Muscle of leg (tissue), 16 donors: Measurements from ENCODE around the gene SDF2L1. TPM values are rescaled to one million over a fixed set of nuclear protein-coding genes. Genes with fewer than 3 reads are reported as not detected.
"Not testable (repeated sequence)": the region's sequence is repeated elsewhere in the genome, so short reads cannot be mapped to it uniquely, and the experiment has no call there.

Source experiments
- DNase-seq: peaks from one replicate; pipeline ENCODE4 v3.0.0; 2013
- H3K27ac ChIP-seq: one replicate; pipeline ENCODE4 v1.5.1; 2013; ENCODE audit warnings: mild to moderate bottlenecking, low read length, control low read depth
- H3K27me3 ChIP-seq: one replicate; pipeline ENCODE4 v1.6.1; 2013; ENCODE audit warnings: low read length; ENCODE audit not compliant: control insufficient read depth, insufficient read depth
- H3K36me3 ChIP-seq: one replicate; pipeline ENCODE4 v1.6.1; 2013; ENCODE audit warnings: low read length; ENCODE audit not compliant: control insufficient read depth, insufficient read depth
- H3K4me1 ChIP-seq: one replicate; pipeline ENCODE4 v1.6.1; 2013; ENCODE audit warnings: low read length; ENCODE audit not compliant: control insufficient read depth, insufficient read depth
- H3K4me3 ChIP-seq: one replicate; pipeline ENCODE4 v1.5.1; 2013; ENCODE audit warnings: low read length, control low read depth
- H3K9me3 ChIP-seq: replicated peaks from 2 replicates; pipeline ENCODE4 v1.6.1; 2013; ENCODE audit warnings: low read depth, low read length; ENCODE audit not compliant: control insufficient read depth
- WGBS: methylation state at CpG from one replicate; pipeline ENCODE4 v1.1.5; 2013; ENCODE audit warnings: missing lambda C conversion rate; ENCODE audit not compliant: insufficient coverage; 5-methylcytosine and 5-hydroxymethylcytosine counted together
- long read RNA-seq, 11 donors: transcript quantifications; one replicate each; lab custom pipeline, GENCODE V29; 2026
- polyA plus RNA-seq, 8 donors: library from polyadenylated mRNA; unstranded; fragments of 120-200 nt; gene quantifications; one replicate each; pipeline versions ENCODE4 v1.2.1 to v1.2.3, GENCODE V29; 2013; ENCODE audit warnings: inconsistent platforms in 1 of 8, low replicate concordance in 1 of 8; ENCODE audit not compliant: insufficient read length in 8 of 8, insufficient read depth in 1 of 8
- total RNA-seq: library from RNA; stranded (reverse); fragments of 120-200 nt; gene quantifications from one replicate; pipeline ENCODE4 v1.2.4, GENCODE V29; 2013

SDF2L1 gene
- 5.5 TPM for total RNA-seq
- 10 to 100 TPM in 6 of 8 donors, 1 to 10 TPM in 2; 7.2 to 16.1 (median 10.5) TPM for polyA plus RNA-seq
- long read RNA-seq, donor 1, transcript SDF2L1-201 (3 exons, 865 nt) = major isoform, 9 of 9 reads
- long read RNA-seq, donor 1, partial matches to known transcripts = 0 of 9 reads
- long read RNA-seq, donor 1, other reads (novel, unspliced or antisense) = 0 of 9 reads
- long read RNA-seq, donor 2, partial matches to known transcripts = 0 of 1 reads
- long read RNA-seq, donor 2, other reads (novel, unspliced or antisense) = 0 of 1 reads
- long read RNA-seq, donor 3, transcript SDF2L1-201 (3 exons, 865 nt) = major isoform, 24 of 24 reads
- long read RNA-seq, donor 3, partial matches to known transcripts = 0 of 24 reads
- long read RNA-seq, donor 3, other reads (novel, unspliced or antisense) = 0 of 24 reads
- long read RNA-seq, donor 4, transcript SDF2L1-201 (3 exons, 865 nt) = major isoform, 7 of 7 reads
- long read RNA-seq, donor 4, partial matches to known transcripts = 0 of 7 reads
- long read RNA-seq, donor 4, other reads (novel, unspliced or antisense) = 0 of 7 reads
- long read RNA-seq, donor 5, transcript SDF2L1-201 (3 exons, 865 nt) = major isoform, 38 of 39 reads
- long read RNA-seq, donor 5, partial matches to known transcripts = 0 of 39 reads
- long read RNA-seq, donor 5, other reads (novel, unspliced or antisense) = 0 of 39 reads
- long read RNA-seq, donor 6, transcript SDF2L1-201 (3 exons, 865 nt) = major isoform, 19 of 19 reads
- long read RNA-seq, donor 6, partial matches to known transcripts = 0 of 19 reads
- long read RNA-seq, donor 6, other reads (novel, unspliced or antisense) = 0 of 19 reads
- long read RNA-seq, donor 7, transcript SDF2L1-201 (3 exons, 865 nt) = major isoform, 10 of 15 reads
- long read RNA-seq, donor 7, partial matches to known transcripts = 5 of 15 reads
- long read RNA-seq, donor 7, other reads (novel, unspliced or antisense) = 0 of 15 reads
- long read RNA-seq, donor 8, transcript SDF2L1-201 (3 exons, 865 nt) = major isoform, 9 of 9 reads
- long read RNA-seq, donor 8, partial matches to known transcripts = 0 of 9 reads
- long read RNA-seq, donor 8, other reads (novel, unspliced or antisense) = 0 of 9 reads
- long read RNA-seq, donor 9, transcript SDF2L1-201 (3 exons, 865 nt) = major isoform, 9 of 10 reads
- long read RNA-seq, donor 9, partial matches to known transcripts = 0 of 10 reads
- long read RNA-seq, donor 9, other reads (novel, unspliced or antisense) = 0 of 10 reads
- long read RNA-seq, donor 10, transcript SDF2L1-201 (3 exons, 865 nt) = major isoform, 17 of 17 reads
- long read RNA-seq, donor 10, partial matches to known transcripts = 0 of 17 reads
- long read RNA-seq, donor 10, other reads (novel, unspliced or antisense) = 0 of 17 reads
- long read RNA-seq, donor 11, transcript SDF2L1-201 (3 exons, 865 nt) = major isoform, 10 of 10 reads
- long read RNA-seq, donor 11, partial matches to known transcripts = 0 of 10 reads
- long read RNA-seq, donor 11, other reads (novel, unspliced or antisense) = 0 of 10 reads

- no peaks in the 10 kb centered on the region for H3K9me3 ChIP-seq
- no peaks in the 10 kb centered on the region for H3K27me3 ChIP-seq
- H3K27ac ChIP-seq = peak within 1 kb of the TSS; percentile 69
- H3K36me3 ChIP-seq = peaks cover 4% of the 10 kb centered on the region
- DNase-seq = peak; percentile 99
- peak within 1 kb of the TSS; percentile 68 for H3K4me3 ChIP-seq
- H3K4me1 ChIP-seq = peaks cover 23% of the 10 kb centered on the region
- under 1% methylated on average over 71 of the region's 76 CpGs for WGBS
Measured at GRCh38 chr22:21641789-21642583, at the start of gene SDF2L1. TSS of gene SDF2L1 (plus strand) at chr22:21642302. CDS start at chr22:21642337, 35 bp downstream.

DNA sequence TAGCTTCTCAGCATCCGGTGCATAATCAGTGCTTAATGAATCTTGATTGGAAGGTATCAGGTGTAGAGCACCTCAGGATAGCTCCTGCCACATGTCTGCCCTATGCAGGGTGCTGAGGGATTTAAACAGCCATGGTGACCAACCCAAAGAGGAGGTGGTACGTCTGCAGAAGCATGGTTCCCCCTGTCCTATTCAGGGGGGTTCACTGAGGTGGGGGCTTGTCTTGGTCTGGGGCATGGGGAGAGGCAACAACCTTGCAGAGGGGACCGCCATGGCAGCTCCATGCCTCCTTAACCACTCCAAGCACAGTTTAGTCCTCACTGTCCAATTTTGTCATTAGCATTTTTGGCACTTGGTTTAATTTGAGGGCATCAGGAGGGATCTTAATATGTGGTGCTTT, 49.7 kb upstream of the SDF2L1 start:
- Histone ChIP-seq H3K27me3 (no peaks in the 10 kb centered on the region), H3K4me3 (no peak overlapping the region), H3K9me3 (no peaks in the 10 kb centered on the region), H3K4me1 (peaks cover 23% of the 10 kb centered on the region), H3K27ac (no peak overlapping the region), H3K36me3 (peaks cover 42% of the 10 kb centered on the region)
- no peak for DNase-seq
- no CpG with 5 or more reads among the region's 3 CpGs for WGBS

DNA sequence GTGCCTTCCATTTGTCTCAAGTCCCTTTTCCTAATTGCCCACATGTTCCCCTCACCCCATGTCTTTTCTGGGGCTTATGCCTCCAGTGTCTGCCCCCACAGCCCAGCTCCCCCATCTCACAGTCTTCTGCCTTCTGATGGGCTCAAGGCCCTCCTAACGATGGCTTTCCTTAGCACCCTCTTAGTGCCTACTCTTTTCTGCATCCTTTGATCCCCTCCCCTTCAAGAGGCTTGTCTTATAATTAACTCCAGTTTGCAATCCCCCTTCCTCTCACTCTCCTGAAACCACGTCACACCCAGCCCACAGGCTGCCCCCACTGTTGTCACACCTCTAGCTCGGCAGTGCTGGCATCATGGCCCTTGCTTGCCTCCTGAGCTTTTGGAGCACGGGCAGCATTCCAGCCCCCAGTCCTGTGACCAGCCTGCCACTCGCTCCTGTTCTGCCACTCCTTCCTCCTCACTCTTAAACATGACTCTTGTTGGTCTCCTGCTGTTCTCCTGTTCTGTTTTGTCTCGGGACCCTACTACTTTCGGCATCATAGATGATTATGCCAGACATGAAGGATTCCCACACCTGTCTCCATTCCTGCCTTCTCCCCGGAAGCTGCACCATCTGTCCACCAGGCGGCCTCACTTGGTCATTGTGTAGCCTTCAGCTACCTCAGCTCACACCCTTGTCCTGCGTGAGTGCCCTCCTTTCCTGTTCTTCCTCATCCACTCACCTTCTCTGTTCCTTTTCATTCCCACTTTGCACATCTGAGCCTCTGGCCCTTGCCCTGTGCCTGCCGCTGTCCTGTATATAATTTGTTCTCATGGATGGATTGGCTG, 48.5 kb upstream of the SDF2L1 start:
- Histone ChIP-seq H3K9me3 (no peaks in the 10 kb centered on the region), H3K4me1 (peaks cover 14% of the 10 kb centered on the region), H3K4me3 (no peak overlapping the region), H3K36me3 (peaks cover 42% of the 10 kb centered on the region), H3K27me3 (no peaks in the 10 kb centered on the region), H3K27ac (no peak overlapping the region)
- DNase-seq = no peak
- WGBS = 65% methylated on average over 10 of the region's 11 CpGs

- Histone ChIP-seq H3K36me3 (peaks cover 46% of the 10 kb centered on the region), H3K4me3 (no peak overlapping the region), H3K27ac (no peak overlapping the region), H3K27me3 (no peaks in the 10 kb centered on the region), H3K9me3 (no peaks in the 10 kb centered on the region), H3K4me1 (peaks cover 14% of the 10 kb centered on the region)
- no peak for DNase-seq
- WGBS = 96% methylated on average over 3 of the region's 5 CpGs
Measured at GRCh38 chr22:21594865-21595452, 47.1 kb upstream of the SDF2L1 start.

DNA sequence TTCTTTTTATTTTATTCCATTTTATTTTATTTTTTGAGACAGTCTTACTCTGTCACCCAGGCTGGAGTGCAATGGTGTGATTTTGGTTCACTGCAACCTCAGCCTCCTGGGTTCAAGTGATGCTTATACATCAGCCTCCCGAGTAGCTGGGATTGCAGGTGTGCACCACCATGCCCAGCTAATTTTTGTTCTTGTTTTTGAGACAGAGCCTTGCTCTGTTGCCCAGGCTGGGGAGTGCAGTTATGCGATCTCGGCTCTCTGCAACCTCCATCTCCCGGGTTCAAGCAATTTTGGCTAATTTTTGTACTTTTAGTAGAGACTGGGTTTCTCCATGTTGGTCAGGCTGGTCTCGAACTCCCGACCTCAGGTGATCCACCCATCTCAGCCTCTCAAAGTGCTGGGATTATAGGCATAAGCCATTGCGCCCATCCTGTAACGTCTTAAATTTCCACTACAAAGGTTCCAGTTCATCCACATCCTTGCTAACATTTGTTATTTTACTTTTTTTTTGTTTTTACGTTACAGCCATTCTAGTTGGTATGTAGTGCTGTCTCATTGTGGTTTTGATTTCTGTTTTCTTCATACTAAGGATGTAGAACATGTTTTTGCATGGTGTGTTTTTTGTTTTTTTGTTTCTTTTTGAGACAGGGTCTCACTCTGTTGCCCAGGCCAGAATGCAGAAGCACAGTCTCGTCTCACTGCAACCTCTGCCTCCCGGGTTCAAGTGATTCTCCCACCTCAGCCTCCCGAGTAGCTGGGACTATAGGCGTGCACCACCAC, 45.6 kb upstream of the SDF2L1 start:
- not testable (repeated sequence) for H3K4me3 ChIP-seq, H3K27ac ChIP-seq, H3K9me3 ChIP-seq, H3K4me1 ChIP-seq, H3K27me3 ChIP-seq, DNase-seq
- H3K36me3 ChIP-seq = peaks cover 40% of the 10 kb centered on the region
- WGBS = 98% methylated on average over 4 of the region's 13 CpGs

DNA sequence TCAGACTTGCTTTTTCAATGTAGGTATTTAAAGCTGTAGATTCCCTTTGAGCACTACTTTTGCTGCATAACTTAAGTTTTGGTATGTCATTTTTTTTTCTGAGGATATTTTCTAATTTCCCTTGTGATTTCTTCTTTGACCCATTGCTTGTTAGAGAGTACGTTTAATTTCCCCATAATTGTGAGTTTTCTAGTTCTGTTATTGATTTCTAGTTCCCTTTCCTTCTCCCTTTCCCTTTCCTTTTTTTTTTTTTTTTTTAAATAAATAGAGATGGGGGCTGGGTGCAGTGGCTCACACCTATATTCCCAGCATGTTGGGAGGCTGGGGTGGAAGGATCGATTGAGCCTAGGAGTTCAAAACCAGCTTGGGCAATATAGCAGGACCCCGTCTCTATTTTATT, 43.8 kb upstream of the SDF2L1 start:
- DNase-seq = no peak
- Histone ChIP-seq H3K27ac (no peak overlapping the region), H3K27me3 (no peaks in the 10 kb centered on the region), H3K36me3 (peaks cover 38% of the 10 kb centered on the region), H3K4me1 (no peaks in the 10 kb centered on the region), H3K9me3 (no peaks in the 10 kb centered on the region), H3K4me3 (no peak overlapping the region)
- whole genome bisulfite sequencing = no CpG with 5 or more reads among the region's 3 CpGs

GRCh38 chr22:21599053-21599893, 42.8 kb upstream of the SDF2L1 start:
- Histone ChIP-seq H3K4me1 (no peaks in the 10 kb centered on the region), H3K27me3 (no peaks in the 10 kb centered on the region), H3K36me3 (peaks cover 29% of the 10 kb centered on the region), H3K9me3 (no peaks in the 10 kb centered on the region), H3K4me3 (no peak overlapping the region), H3K27ac (no peak overlapping the region)
- 89% methylated on average over 5 of the region's 6 CpGs for WGBS
- no peak for DNase-seq
